Stimulated activated CD4-positive, alpha-beta T cell treated with anti-CD3 and anti-CD28 coated beads, Interleukin-15, amount 100 ng/mL, for 48 hours (primary cell): ENCODE results near the gene OOSP3.
"Not testable (repeated sequence)": the region's sequence is repeated elsewhere in the genome, so short reads cannot be mapped to it uniquely, and the experiment has no call there.

Experiments used
- DNase-seq, 2 donors: peaks; one replicate each; pipeline ENCODE4 v3.0.0-alpha.2; 2020; ENCODE audit warnings: low read depth in 2 of 2

The OOSP3 gene

GRCh38 chr11:59875856-59876519, 2.6 kb upstream of the OOSP3 start:
- DNase-seq, result no peak

GRCh38 chr11:59877325-59877724, 1.3 kb upstream of the OOSP3 start:
- DNase-seq, result no peak

GRCh38 chr11:59877784-59878183, 798 bp upstream of the OOSP3 start:
- no peak for DNase-seq

GRCh38 chr11:59879567-59879966, 985 bp downstream of the OOSP3 start:
- no peak for DNase-seq

GRCh38 chr11:59883597-59883996, 5.0 kb downstream of the OOSP3 start:
- no peak for DNase-seq

- not testable (repeated sequence) for DNase-seq
Measured at GRCh38 chr11:59887156-59887555, 8.6 kb downstream of the OOSP3 start.

- no peak for DNase-seq
Measured at GRCh38 chr11:59891781-59892181, 13.2 kb downstream of the OOSP3 start.

GRCh38 chr11:59894616-59895015, 16.0 kb downstream of the OOSP3 start:
- DNase-seq, result no peak

- no peak for DNase-seq
Measured at GRCh38 chr11:59898046-59898445, 19.5 kb downstream of the OOSP3 start.

GRCh38 chr11:59898650-59899049, 20.1 kb downstream of the OOSP3 start:
- no peak for DNase-seq

- no peak for DNase-seq
Measured at GRCh38 chr11:59899532-59899931, 20.9 kb downstream of the OOSP3 start.

GRCh38 chr11:59900366-59901126, 22.0 kb downstream of the OOSP3 start:
- DNase-seq, result no peak

GRCh38 chr11:59901306-59901705, 22.7 kb downstream of the OOSP3 start:
- no peak for DNase-seq

- DNase-seq, result not testable (repeated sequence)
Measured at GRCh38 chr11:59903569-59903968, 25.0 kb downstream of the OOSP3 start.

GRCh38 chr11:59918480-59918879, 39.9 kb downstream of the OOSP3 start:
- no peak for DNase-seq

GRCh38 chr11:59918987-59919589, 40.5 kb downstream of the OOSP3 start:
- peak; percentile 2 to 3 for DNase-seq

- no peak for DNase-seq
Measured at GRCh38 chr11:59923813-59924212, 45.2 kb downstream of the OOSP3 start.

GRCh38 chr11:59931688-59932087, 53.1 kb downstream of the OOSP3 start:
- DNase-seq, result no peak

GRCh38 chr11:59938132-59938531, 59.5 kb downstream of the OOSP3 start, which contains the start of gene OOSP1:
TSS of gene OOSP1 (plus strand) at chr11:59938432. CDS start at chr11:59938455, 23 bp downstream.
- no peak for DNase-seq

GRCh38 chr11:59938718-59939117, 60.1 kb downstream of the OOSP3 start:
- no peak for DNase-seq

GRCh38 chr11:59939482-59939881, 60.9 kb downstream of the OOSP3 start:
- DNase-seq, result no peak

GRCh38 chr11:59941091-59941490, 62.5 kb downstream of the OOSP3 start:
- no peak for DNase-seq
